ENCODE results near the gene RSRP1. TPM values are rescaled to one million over a fixed set of nuclear protein-coding genes. Genes with fewer than 3 reads are reported as not detected.
A peak's percentile ranks its signal among the peaks of the same experiment; 100 is the strongest.

The RSRP1 gene
- total and polyA plus RNA-seq, 5 donors, result 43.6 to 65.0 (median 60.8) TPM

- H3K27me3 ChIP-seq (ENCODE audit: control insufficient read depth, insufficient read depth), result no peaks in the 10 kb centered on the region
- no peak overlapping the region for H3K27ac ChIP-seq (ENCODE audit: low read length)
- no peak for DNase-seq
- H3K4me1 ChIP-seq (ENCODE audit: control insufficient read depth, insufficient read depth, low read length), result no peaks in the 10 kb centered on the region
- 97% methylated on average over 5 of the region's 5 CpGs for WGBS
- intact Hi-C loops (cut with DNase I), result loop anchor here in 1 of 4 donors (10.0 kb wide), 1 partner anchor 88 kb away; no protein-coding TSS in a partner anchor
- H3K9me3 ChIP-seq (ENCODE audit: control insufficient read depth, low read length), result no peaks in the 10 kb centered on the region
- ATAC-seq, result no peak
- H3K4me3 ChIP-seq (ENCODE audit: low read length), result no peak overlapping the region
Measured at GRCh38 chr1:25256578-25256965, 9.3 kb upstream of the RSRP1 start.

- DNase-seq, result no peak
- Histone ChIP-seq H3K27ac (ENCODE audit: low read length) (no peak overlapping the region), H3K9me3 (ENCODE audit: control insufficient read depth, low read length) (no peaks in the 10 kb centered on the region), H3K4me3 (ENCODE audit: low read length) (no peak overlapping the region), H3K27me3 (ENCODE audit: control insufficient read depth, insufficient read depth) (no peaks in the 10 kb centered on the region), H3K4me1 (ENCODE audit: control insufficient read depth, insufficient read depth, low read length) (no peaks in the 10 kb centered on the region)
- WGBS, result 88% methylated on average over 18 of the region's 18 CpGs
- ATAC-seq, result no peak
- intact Hi-C loops (cut with DNase I), result loop anchor here in 1 of 4 donors (10.0 kb wide), 1 partner anchor 89 kb away; no protein-coding TSS in a partner anchor
Measured at GRCh38 chr1:25255706-25256577, 8.7 kb upstream of the RSRP1 start.

- 93% methylated on average over 2 of the region's 2 CpGs for WGBS
- Histone ChIP-seq H3K9me3 (ENCODE audit: control insufficient read depth, low read length) (no peaks in the 10 kb centered on the region), H3K4me3 (ENCODE audit: low read length) (no peak overlapping the region), H3K27me3 (ENCODE audit: control insufficient read depth, insufficient read depth) (no peaks in the 10 kb centered on the region), H3K4me1 (ENCODE audit: control insufficient read depth, insufficient read depth, low read length) (no peaks in the 10 kb centered on the region), H3K27ac (ENCODE audit: low read length) (no peak overlapping the region)
- intact Hi-C loops (cut with DNase I), result loop anchor here in 1 of 4 donors (10.0 kb wide), 1 partner anchor 91 kb away; no protein-coding TSS in a partner anchor
- ATAC-seq, result no peak
- DNase-seq, result no peak
Measured at GRCh38 chr1:25253911-25254310, 6.7 kb upstream of the RSRP1 start.

GRCh38 chr1:25247829-25248754 is 838 bp upstream of the RSRP1 start:
- H3K27me3 ChIP-seq (ENCODE audit: control insufficient read depth, insufficient read depth), result no peaks in the 10 kb centered on the region
- peaks cover 2% of the 10 kb centered on the region for H3K4me1 ChIP-seq (ENCODE audit: control insufficient read depth, insufficient read depth, low read length)
- no peaks in the 10 kb centered on the region for H3K9me3 ChIP-seq (ENCODE audit: control insufficient read depth, low read length)
- peak overlapping the region; percentile 65 for H3K27ac ChIP-seq (ENCODE audit: low read length)
- H3K4me3 ChIP-seq (ENCODE audit: low read length), result peak overlapping the region; percentile 46
- intact Hi-C loops (cut with DNase I), result loop anchor here in 1 of 4 donors (10.0 kb wide), 1 partner anchor 567 kb away; the partner anchor contains the start of gene MTFR1L
- no peak for DNase-seq
- ATAC-seq, result no peak
- WGBS, result 24% methylated on average over 30 of the region's 30 CpGs

- peak overlapping the region; percentile 87 for H3K4me3 ChIP-seq (ENCODE audit: low read length)
- intact Hi-C loops (cut with DNase I), result loop anchor here in 1 of 4 donors (10.0 kb wide), 1 partner anchor 568 kb away; the partner anchor contains the start of gene MTFR1L
- H3K9me3 ChIP-seq (ENCODE audit: control insufficient read depth, low read length), result no peaks in the 10 kb centered on the region
- peaks cover 2% of the 10 kb centered on the region for H3K4me1 ChIP-seq (ENCODE audit: control insufficient read depth, insufficient read depth, low read length)
- no peaks in the 10 kb centered on the region for H3K27me3 ChIP-seq (ENCODE audit: control insufficient read depth, insufficient read depth)
- ATAC-seq, result no peak
- WGBS, result under 1% methylated on average over 53 of the region's 53 CpGs
- H3K27ac ChIP-seq (ENCODE audit: low read length), result peak overlapping the region; percentile 100
- DNase-seq, result peak; percentile 45 to 78 (median 69)
Measured at GRCh38 chr1:25246600-25247023, 642 bp downstream of the RSRP1 start.

GRCh38 chr1:25245809-25246599 is 1.2 kb downstream of the RSRP1 start:
- peak in 2 of 3 donors; percentile 23 to 69 for DNase-seq
- intact Hi-C loops (cut with DNase I), result loop anchor here in 1 of 4 donors (10.0 kb wide), 1 partner anchor 569 kb away; the partner anchor contains the start of gene MTFR1L
- Histone ChIP-seq H3K27me3 (ENCODE audit: control insufficient read depth, insufficient read depth) (no peaks in the 10 kb centered on the region), H3K9me3 (ENCODE audit: control insufficient read depth, low read length) (no peaks in the 10 kb centered on the region), H3K27ac (ENCODE audit: low read length) (peak overlapping the region; percentile 100), H3K4me3 (ENCODE audit: low read length) (peak overlapping the region; percentile 87), H3K4me1 (ENCODE audit: control insufficient read depth, insufficient read depth, low read length) (peaks cover 2% of the 10 kb centered on the region)
- 15% methylated on average over 30 of the region's 30 CpGs for WGBS
- peak; percentile 2 to 5 for ATAC-seq

GRCh38 chr1:25245393-25245792 is 1.9 kb downstream of the RSRP1 start:
- Histone ChIP-seq H3K27me3 (ENCODE audit: control insufficient read depth, insufficient read depth) (no peaks in the 10 kb centered on the region), H3K27ac (ENCODE audit: low read length) (no peak overlapping the region)

GRCh38 chr1:25243907-25244306 is 3.3 kb downstream of the RSRP1 start:
- Histone ChIP-seq H3K4me1 (ENCODE audit: control insufficient read depth, insufficient read depth, low read length) (peaks cover 2% of the 10 kb centered on the region), H3K9me3 (ENCODE audit: control insufficient read depth, low read length) (no peaks in the 10 kb centered on the region), H3K27ac (ENCODE audit: low read length) (no peak overlapping the region), H3K4me3 (ENCODE audit: low read length) (no peak overlapping the region), H3K27me3 (ENCODE audit: control insufficient read depth, insufficient read depth) (no peaks in the 10 kb centered on the region)
- intact Hi-C loops (cut with DNase I), result loop anchor here in 1 of 4 donors (10.0 kb wide), 1 partner anchor 571 kb away; the partner anchor contains the start of gene MTFR1L
- WGBS, result 56% methylated on average over 6 of the region's 6 CpGs
- no peak for ATAC-seq
- no peak for DNase-seq

More at GRCh38 chr1:25245393-25245792, 1.9 kb downstream of the RSRP1 start:
- no peak for DNase-seq
- Histone ChIP-seq H3K9me3 (ENCODE audit: control insufficient read depth, low read length) (no peaks in the 10 kb centered on the region), H3K4me3 (ENCODE audit: low read length) (peak overlapping the region; percentile 87), H3K4me1 (ENCODE audit: control insufficient read depth, insufficient read depth, low read length) (peaks cover 2% of the 10 kb centered on the region)
- intact Hi-C loops (cut with DNase I), result loop anchor here in 1 of 4 donors (10.0 kb wide), 1 partner anchor 569 kb away; the partner anchor contains the start of gene MTFR1L
- WGBS, result 72% methylated on average over 5 of the region's 5 CpGs
- ATAC-seq, result no peak

- no peaks in the 10 kb centered on the region for H3K9me3 ChIP-seq (ENCODE audit: control insufficient read depth, low read length)
- H3K4me1 ChIP-seq (ENCODE audit: control insufficient read depth, insufficient read depth, low read length), result no peaks in the 10 kb centered on the region
- peak overlapping the region; percentile 64 for H3K4me3 ChIP-seq (ENCODE audit: low read length)
- no peaks in the 10 kb centered on the region for H3K27me3 ChIP-seq (ENCODE audit: control insufficient read depth, insufficient read depth)
- peak; percentile 95 to 97 (median 97) for DNase-seq
- 1% methylated on average over 41 of the region's 41 CpGs for WGBS
- peak; percentile 96 for ATAC-seq
- intact Hi-C loops (cut with DNase I), result loop anchor here in 1 of 4 donors (10.0 kb wide), 2 partner anchors 575 to 585 kb away; partner anchors contain the start of gene MTFR1L
- H3K27ac ChIP-seq (ENCODE audit: low read length), result peak overlapping the region; percentile 96
Measured at GRCh38 chr1:25239681-25240541, 7.3 kb downstream of the RSRP1 start.

Measured in right cardiac atrium (tissue), 5 donors.